ENCODE measurements around the gene NXNL1. TPM values are rescaled to one million over a fixed set of nuclear protein-coding genes. Genes with fewer than 3 reads are reported as not detected.

The NXNL1 gene
- total RNA-seq, 1 donor from 2014 or later = not detected

DNA sequence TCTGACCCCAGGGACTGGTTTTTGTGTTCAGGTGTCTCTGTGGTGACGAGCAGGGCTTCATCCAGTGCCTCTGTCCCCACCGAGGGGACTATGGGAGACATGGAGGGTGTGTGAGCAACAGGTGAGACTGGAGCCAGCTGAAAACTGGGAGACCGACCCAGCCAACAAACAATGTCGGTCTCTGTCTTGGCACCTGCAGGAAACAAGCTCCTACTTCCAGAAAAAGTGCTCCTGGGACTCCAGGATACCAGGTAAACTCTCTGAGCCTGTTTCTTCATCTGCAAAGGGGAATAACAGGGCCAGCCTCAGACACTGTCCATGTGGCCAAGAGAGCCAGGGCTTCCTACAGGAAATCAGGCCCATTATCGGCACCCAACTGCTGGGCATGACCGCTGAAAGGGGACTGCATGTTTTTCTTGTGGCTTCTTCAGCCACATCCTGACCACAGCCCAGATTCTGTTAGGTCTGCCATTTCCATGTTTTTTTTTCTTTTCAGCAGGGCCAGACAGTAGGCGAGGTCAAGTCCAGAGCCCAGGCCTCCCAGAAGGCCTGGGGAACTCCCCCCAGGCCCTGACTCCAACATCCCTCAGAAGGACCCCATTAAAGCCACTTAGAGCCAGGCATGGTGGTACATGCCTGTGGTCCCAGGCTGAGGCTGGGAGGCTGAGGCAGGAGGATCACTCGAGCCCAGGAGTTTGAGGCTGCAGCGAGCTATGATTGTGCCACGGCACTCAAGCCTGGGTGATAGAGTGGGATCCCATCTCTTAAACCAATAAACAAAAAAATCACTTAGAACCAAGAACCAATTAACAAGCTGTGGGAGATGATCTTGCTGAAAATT lies 54.5 kb downstream of the NXNL1 start:
- H3K27me3 ChIP-seq (ENCODE audit: low read depth) = no peaks in the 10 kb centered on the region
- H3K27ac ChIP-seq = peak overlapping the region; percentile 85
- TF ChIP-seq, protein P1, sequence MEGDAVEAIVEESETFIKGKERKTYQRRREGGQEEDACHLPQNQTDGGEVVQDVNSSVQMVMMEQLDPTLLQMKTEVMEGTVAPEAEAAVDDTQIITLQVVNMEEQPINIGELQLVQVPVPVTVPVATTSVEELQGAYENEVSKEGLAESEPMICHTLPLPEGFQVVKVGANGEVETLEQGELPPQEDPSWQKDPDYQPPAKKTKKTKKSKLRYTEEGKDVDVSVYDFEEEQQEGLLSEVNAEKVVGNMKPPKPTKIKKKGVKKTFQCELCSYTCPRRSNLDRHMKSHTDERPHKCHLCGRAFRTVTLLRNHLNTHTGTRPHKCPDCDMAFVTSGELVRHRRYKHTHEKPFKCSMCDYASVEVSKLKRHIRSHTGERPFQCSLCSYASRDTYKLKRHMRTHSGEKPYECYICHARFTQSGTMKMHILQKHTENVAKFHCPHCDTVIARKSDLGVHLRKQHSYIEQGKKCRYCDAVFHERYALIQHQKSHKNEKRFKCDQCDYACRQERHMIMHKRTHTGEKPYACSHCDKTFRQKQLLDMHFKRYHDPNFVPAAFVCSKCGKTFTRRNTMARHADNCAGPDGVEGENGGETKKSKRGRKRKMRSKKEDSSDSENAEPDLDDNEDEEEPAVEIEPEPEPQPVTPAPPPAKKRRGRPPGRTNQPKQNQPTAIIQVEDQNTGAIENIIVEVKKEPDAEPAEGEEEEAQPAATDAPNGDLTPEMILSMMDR (IDR thresholded peaks at IDR 0.05) = no peak
- H3K4me1 ChIP-seq = peaks cover 25% of the 10 kb centered on the region
- peak overlapping the region; percentile 72 for H3K4me3 ChIP-seq
- peak; percentile 6 to 25 for ATAC-seq
- peaks cover 11% of the 10 kb centered on the region for H3K36me3 ChIP-seq
- intact Hi-C loops (cut with DNase I) = no loop called here
- DNase-seq = no peak
- H3K9me3 ChIP-seq = no peaks in the 10 kb centered on the region

Other genes starting within 250 kb of the NXNL1 start
- 32.0 TPM for gene USE1, start 245.6 kb downstream of the NXNL1 start, total RNA-seq
- 37.2 TPM for gene OCEL1, start 234.7 kb downstream of the NXNL1 start, total RNA-seq
- 38.7 TPM for gene NR2F6, start 215.0 kb downstream of the NXNL1 start, total RNA-seq
- 8.2 TPM for gene USHBP1, start 196.2 kb downstream of the NXNL1 start, total RNA-seq
- gene BABAM1, start 193.5 kb downstream of the NXNL1 start, total RNA-seq = 58.4 TPM
- 0.92 TPM for gene ANKLE1, start 179.0 kb downstream of the NXNL1 start, total RNA-seq
- gene ABHD8, start 157.5 kb downstream of the NXNL1 start, total RNA-seq = 19.5 TPM
- gene MRPL34, start 155.1 kb downstream of the NXNL1 start, total RNA-seq = 68.3 TPM
- 32.2 TPM for gene DDA1, start 151.4 kb downstream of the NXNL1 start, total RNA-seq
- 16.6 TPM for gene ANO8, start 126.1 kb downstream of the NXNL1 start, total RNA-seq
- gene GTPBP3, start 123.4 kb downstream of the NXNL1 start, total RNA-seq = 21.0 TPM
- gene PLVAP, start 83.6 kb downstream of the NXNL1 start, total RNA-seq = 25.9 TPM
- 1.5 TPM for gene CCDC194, start 66.7 kb downstream of the NXNL1 start, total RNA-seq
- 165 TPM for gene BST2, start 55.3 kb downstream of the NXNL1 start, total RNA-seq
- gene MVB12A, start 40.9 kb downstream of the NXNL1 start, total RNA-seq = 45.3 TPM
- gene TMEM221, start 12.3 kb downstream of the NXNL1 start, total RNA-seq = not detected
- gene SLC27A1, start 9.6 kb upstream of the NXNL1 start, total RNA-seq = 27.0 TPM
- gene PGLS, start 50.7 kb upstream of the NXNL1 start, total RNA-seq = 89.4 TPM
- gene COLGALT1, start 94.7 kb upstream of the NXNL1 start, total RNA-seq = 142 TPM
- 0.21 TPM for gene UNC13A, start 227.4 kb upstream of the NXNL1 start, total RNA-seq

Data from lower lobe of right lung (tissue), 2 donors.